NCI-H1417 (cell line): ENCODE measurements around the gene NCOA3.
A peak's percentile ranks its signal among the peaks of the same experiment; 100 is the strongest.
"Not testable (repeated sequence)": the region's sequence is repeated elsewhere in the genome, so short reads cannot be mapped to it uniquely, and the experiment has no call there.

Experiments
- DNase-seq, 3 experiments: peaks; one replicate each; lab custom pipeline; 2025; lab: John Stamatoyannopoulos, UW

Gene NCOA3

GRCh38 chr20:47535994-47536393, 34.3 kb downstream of the NCOA3 start:
- DNase-seq: no peak

DNA sequence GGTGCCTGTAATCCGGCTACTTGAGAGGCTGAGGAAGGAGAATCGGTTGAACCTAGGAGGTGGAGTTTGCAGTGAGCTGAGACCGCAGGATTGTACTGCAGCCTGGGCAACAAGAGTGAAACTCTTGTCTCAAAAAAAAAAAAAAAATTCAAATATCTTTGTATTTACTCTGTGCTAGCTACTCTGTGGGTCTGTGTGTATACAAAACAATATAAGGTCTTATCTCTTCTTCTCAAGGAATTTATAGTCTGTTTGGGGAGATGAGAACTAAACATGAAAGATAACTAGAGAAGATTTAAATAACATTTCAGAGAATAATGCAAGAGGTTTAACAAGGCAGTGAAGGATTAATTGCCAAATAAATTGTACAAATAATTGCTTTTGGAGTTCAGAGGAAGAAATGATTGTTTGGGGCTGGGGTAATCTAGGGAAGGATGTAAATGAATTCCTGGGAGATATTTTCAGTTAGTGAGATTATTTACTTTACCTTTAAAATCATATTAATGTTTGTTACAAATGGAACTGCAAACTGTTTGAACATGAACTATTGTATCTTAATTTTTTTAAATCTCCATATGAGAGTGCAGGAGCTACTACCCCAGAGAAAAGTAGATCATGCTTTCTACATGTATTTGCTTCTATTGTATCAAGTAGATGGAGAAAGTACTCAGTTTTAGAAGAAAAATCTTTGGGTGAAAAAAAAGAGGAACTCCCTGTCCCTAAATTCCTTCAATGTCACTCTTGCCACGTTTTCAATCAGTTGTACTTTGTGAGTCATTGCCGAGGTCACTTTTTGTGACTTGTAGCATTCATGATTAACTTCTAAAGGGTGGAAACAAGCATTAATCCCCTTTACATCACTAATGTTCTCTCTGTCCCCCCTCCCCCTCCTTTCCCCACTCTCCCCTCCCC, 39.0 kb downstream of the NCOA3 start:
- DNase-seq: no peak

DNA sequence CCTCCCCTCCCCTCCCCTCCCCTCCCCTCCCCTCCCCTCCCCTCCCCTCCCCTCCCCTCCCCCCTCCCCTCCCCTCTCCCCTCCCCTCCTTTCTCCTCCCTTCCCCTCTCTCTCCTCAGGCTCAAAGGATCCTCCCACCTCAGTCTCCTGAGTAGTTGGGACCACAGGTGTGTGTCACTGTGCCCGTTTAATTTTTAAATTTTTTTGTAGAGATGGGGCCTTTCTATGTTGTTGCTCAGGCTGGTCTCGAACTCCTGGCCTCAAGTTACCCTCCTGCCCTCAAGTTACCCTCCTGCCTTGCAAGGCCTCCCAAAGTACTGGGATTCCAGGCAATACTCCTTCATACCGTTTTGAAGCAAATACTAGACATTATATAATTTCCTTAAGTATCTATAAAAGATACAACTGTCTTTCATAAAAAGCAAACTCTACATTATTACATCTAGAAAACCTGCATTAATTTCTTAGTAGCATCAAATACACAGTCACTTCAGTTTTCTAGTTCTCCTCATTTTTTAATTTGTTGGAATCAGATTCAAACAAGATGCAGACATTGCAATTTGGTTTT, 39.8 kb downstream of the NCOA3 start:
- no peak for DNase-seq

DNA sequence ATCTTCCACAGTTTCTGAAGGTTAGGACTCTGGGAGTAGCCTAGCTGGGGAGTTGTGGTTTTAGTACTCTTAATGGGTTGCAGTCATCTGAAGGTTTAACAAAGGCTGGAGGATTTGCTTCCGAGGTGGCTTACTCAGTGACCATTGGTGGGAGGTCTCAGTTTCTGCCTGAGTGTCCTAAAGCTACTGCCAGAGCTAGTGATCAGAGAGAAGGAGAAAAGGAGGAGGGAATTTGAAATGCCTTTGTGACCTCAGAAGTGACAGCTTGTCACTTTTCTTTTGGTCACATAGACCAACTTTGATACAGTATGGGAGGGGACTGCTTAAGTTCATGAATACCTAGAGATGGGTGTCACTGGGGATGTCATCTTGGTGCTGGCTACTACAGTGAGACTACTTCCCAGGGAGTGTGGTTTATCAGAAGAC, 41.3 kb downstream of the NCOA3 start:
- no peak for DNase-seq

DNA sequence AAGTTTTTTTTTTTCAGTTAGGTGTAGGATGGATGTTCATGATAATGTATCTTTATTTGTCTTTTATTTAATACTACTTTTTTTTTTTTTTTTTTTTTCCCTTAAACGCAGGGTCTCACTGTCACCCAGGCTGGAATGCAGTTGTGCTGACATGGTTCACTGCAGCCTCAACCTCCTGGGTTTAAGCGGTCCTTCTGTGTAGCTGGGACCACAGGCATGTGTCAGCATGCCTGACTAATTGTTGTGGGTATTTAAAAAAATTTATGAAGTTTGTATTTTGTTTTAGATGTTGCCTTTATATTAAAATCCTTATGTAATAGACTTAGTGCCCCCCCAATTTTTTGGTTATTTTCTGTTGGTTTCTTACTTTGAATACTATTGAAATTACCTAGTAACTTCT, 42.6 kb downstream of the NCOA3 start:
- no peak for DNase-seq

- DNase-seq: no peak
These were observed 43.2 kb downstream of the NCOA3 start for GRCh38 chr20:47544852-47545251.

GRCh38 chr20:47545499-47545898, 43.8 kb downstream of the NCOA3 start:
- DNase-seq: no peak

DNA sequence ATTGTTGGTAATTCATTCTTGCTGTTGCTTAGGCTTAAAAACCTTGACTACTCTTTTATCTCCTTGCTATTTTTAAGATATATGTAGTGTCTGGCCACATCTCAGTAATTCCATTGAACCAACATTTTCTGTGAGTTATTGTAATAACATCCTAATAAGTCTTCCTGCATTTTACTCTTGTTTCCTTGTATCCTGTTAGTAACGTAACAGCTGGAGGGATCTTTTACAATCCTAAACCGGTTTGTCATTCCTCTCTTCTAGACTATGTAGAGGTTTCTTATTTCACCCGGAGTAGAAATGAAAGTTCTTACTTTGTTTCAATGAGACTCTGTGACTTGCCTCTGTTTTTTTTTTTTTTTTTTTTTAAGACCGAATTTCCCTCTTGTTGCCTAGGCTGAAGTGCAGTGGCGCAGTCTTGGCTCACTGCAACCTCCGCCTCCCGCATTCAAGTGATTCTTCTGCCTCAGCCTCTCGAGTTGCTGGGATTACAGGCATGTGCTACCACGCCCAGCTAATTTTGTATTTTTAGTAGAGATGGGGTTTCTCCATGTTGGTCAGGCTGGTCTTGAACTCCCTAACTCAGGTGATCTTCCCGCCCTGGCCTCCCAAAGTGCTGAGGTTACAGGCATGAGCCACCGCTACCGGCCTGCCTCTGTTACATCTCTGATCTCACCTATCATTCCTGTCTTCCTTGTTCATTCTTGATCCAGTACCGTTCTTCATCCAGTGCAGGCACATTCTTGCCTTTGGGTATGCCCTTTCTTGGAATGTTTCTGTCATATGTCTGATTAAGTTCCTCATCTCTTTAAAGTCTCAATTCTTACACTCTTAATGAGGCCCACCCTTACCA, 44.7 kb downstream of the NCOA3 start:
- DNase-seq: no peak

- no peak for DNase-seq
These were observed 45.3 kb downstream of the NCOA3 start for GRCh38 chr20:47547034-47547387.

DNA sequence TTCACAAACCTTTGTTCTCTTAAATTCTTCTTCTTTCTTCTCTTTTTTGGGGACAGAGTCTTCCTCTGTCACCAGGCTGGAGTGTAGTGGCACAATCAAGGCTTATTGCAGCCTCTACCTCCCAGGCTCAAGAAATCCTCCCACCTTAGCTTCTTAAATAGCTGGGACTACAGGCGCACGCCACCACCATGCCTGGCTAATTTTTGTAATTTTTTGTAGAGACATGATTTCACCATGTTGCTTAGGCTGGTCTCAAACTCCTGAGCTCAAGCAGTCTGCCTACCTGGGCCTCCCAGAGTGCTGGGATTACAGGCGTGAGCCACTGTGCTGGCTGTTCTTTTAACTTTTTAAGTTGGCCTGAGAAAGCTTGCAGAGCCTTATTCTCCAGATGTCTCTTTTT, 48.0 kb downstream of the NCOA3 start:
- no peak for DNase-seq

- peak in 2 of 3 experiments; percentile 9 to 60 for DNase-seq
These were observed 49.5 kb downstream of the NCOA3 start for GRCh38 chr20:47551222-47551621.

GRCh38 chr20:47551841-47552240, 50.2 kb downstream of the NCOA3 start:
- DNase-seq: peak; percentile 62 to 84 (median 80)

DNA sequence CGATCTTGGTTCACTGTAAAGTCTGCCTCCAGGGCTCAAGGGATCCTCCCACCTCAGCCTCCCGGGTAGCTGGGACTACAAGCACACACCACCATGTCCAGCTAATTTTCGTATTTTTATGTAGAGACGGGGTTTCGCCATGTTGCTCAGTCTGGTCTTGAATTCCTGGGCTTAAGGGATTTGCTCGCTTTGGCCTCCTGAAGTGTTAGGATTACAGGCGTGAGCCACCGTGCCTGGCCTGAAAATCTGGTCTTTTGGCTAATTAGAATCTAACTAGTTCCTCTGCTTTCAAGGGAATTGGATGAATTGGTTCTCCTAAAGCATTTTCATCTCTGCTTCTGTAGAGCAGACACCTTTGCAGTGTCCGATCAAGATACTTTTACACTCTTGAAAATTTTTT, 51.3 kb downstream of the NCOA3 start:
- DNase-seq: no peak

- DNase-seq: not testable (repeated sequence)
These were observed 52.0 kb downstream of the NCOA3 start for GRCh38 chr20:47553594-47554235.

DNA sequence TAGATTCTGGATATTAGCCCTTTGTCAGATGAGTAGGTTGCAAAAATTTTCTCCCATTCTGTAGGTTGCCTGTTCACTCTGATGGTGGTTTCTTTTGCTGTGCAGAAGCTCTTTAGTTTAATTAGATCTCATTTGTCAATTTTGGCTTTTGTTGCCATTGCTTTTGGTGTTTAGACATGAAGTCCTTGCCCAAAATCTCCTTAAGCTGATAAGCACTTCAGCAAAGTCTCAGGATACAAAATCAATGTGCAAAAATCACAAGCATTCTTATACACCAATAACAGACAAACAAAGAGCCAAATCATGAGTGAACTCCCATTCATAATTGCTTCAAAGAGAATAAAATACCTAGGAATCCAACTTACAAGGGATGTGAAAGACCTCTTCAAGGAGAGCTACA, 52.6 kb downstream of the NCOA3 start:
- not testable (repeated sequence) for DNase-seq

DNA sequence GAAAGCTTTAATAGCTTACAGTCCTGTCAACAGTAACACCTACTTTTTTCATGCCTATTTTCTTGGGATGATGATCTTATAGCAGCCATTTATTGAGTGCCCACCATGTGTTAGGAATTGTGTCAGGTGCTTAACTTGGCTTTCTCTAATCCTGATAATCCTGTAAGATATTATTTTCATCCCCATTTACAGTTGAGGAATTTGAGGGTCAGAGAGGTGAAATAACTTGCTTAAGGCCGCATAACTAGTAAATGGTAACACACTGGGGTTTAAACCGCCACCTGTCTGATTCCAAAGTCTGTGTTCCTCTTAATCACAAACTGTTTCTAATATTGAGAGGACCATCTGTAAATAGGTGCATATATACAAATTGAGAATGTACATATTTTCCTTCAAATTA, 55.5 kb downstream of the NCOA3 start:
- DNase-seq: no peak

DNA sequence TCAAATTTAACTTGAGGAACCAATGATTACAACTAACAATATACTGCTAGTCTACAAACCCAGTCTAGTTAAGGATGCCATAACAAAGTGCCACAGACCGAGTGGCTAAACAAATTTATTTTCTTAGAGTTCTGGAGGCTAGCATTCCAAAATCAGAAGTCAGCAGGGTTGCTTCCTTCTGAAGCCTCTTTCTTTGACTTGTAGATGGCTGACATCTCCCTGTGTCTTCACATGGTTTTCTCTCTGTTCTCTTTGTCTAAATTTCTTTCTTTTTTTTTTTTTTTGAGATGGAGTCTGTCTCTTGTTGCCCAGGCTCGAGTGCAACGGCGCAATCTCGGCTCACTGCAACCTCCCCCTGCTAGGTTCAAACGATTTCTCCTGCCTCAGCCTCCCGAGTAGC, 56.1 kb downstream of the NCOA3 start:
- no peak for DNase-seq

DNA sequence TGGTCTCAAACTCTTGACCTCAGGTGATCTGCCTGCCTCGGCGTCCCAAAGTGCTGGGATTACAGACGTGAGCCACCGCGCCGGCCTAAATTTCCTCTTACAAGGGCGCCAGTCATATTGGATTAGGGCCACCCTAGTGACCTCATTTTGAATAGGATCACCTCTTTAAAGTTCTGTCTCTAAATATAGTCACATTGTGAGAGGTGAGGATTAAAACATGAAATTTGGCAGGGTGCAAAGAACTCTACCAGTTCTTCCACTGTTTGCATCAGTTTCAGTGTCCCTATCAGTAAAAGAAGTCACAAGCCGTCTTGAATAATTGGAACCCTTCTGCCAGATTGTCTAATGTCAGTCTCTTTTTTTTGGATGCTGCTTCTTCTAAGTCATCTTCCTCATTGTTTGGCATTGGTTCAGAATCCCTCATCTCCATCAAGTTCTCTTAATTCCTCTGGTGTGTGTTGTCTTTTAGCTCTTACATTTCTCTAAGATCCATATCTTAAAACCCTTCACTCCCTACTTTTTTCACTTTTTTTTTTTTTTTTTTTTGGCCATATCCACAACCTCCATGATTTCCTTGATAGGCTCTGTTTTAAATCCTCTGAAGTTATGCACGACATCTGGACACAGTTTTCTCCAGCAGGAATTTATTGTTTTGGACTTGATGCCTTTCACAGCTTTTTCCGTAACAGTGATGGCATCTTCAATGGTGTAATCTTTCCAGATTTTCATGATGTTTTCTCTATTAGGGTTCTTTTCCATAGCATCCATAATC, 56.8 kb downstream of the NCOA3 start:
- no peak for DNase-seq

DNA sequence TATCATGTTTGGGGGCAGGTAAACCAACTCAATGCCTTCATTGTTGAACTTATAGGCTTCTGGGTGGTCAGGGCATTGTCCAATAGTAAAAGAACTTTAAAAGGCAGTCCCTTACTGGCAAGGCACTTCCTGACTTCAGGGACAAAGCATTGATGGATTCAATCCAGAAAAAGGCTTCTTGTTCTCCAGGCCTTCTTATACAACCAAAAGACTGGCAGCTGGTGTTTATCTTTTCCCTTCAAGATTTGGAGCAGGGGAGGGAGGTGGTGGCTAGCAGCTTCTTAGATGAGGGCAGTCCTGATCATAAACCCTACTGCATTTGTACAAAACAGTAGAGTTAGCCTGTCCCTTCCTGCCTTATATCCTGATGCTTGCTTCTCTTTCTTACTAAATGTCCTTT, 57.5 kb downstream of the NCOA3 start:
- DNase-seq: no peak

- DNase-seq: no peak
These were observed 59.5 kb downstream of the NCOA3 start for GRCh38 chr20:47561180-47561579.
